Measurements from ENCODE around the gene ITIH2. TPM values are rescaled to one million over a fixed set of nuclear protein-coding genes. Genes with fewer than 3 reads are reported as not detected.

The ITIH2 gene
- total RNA-seq, 2 donors from 2014 or later, result not detected

- Histone ChIP-seq H3K4me1 (ENCODE audit: control insufficient read depth, insufficient read depth, low read length) (no peaks in the 10 kb centered on the region), H3K36me3 (ENCODE audit: control insufficient read depth, insufficient read depth, low read length) (peaks cover 86% of the 10 kb centered on the region), H3K4me3 (ENCODE audit: low read length) (no peak overlapping the region), H3K27me3 (ENCODE audit: control insufficient read depth, insufficient read depth, low read length, poor library complexity, severe bottlenecking) (no peaks in the 10 kb centered on the region), H3K9ac (ENCODE audit: extremely low read depth, low read length, poor library complexity, severe bottlenecking) (no peak overlapping the region), H3K27ac (ENCODE audit: low read depth, low read length) (no peak overlapping the region), H3K9me3 (ENCODE audit: control insufficient read depth, low read length) (peaks cover 8% of the 10 kb centered on the region)
- Mint-ChIP-seq H3K27ac (no peak overlapping the region), H3K4me1 (no peaks in the 10 kb centered on the region), H3K9me3 (no peaks in the 10 kb centered on the region), H3K36me3 (ENCODE audit: low read depth) (peaks cover 79% of the 10 kb centered on the region), H3K4me3 (no peak overlapping the region), H3K27me3 (ENCODE audit: insufficient read depth) (no peaks in the 10 kb centered on the region)
- DNase-seq, result peak; percentile 55
- 92 to 100% methylated on average over 2 to 6 of the region's 7 CpGs for WGBS, 2 experiments (ENCODE audit: insufficient coverage in 1 of 2, insufficient read length in 1 of 2)
- peak; percentile 71 for TF ChIP-seq CTCF (conservative IDR thresholded peaks at IDR 0.05)
These were observed 53.4 kb downstream of the ITIH2 start for GRCh38 chr10:7756360-7756992.

DNA sequence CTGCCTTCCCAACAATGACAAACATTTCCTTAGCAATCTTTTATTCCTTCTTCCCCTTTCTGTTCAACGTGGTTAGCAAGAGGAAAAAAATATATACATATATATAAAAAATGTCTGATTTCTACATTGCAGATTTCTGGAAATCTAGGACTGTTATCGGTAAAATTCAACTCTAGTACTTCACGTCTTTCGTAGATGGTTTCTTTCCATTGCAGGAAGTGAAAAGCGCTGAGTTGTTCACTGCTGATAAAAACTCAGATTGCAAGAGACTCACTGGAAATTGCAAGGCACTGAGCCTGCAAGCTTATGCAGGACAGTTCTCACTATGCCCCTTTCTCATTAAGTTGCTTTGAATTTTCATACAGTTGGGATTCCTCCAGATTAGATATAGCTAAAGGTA is 60.8 kb downstream of the ITIH2 start:
- H3K4me1 Mint-ChIP-seq, result no peaks in the 10 kb centered on the region
- Histone ChIP-seq H3K27me3 (ENCODE audit: control insufficient read depth, insufficient read depth, low read length, poor library complexity, severe bottlenecking) (no peaks in the 10 kb centered on the region), H3K9me3 (ENCODE audit: control insufficient read depth, low read length) (no peaks in the 10 kb centered on the region), H3K4me3 (ENCODE audit: low read length) (no peak overlapping the region), H3K4me1 (ENCODE audit: control insufficient read depth, insufficient read depth, low read length) (no peaks in the 10 kb centered on the region), H3K27ac (ENCODE audit: low read depth, low read length) (no peak overlapping the region), H3K36me3 (ENCODE audit: control insufficient read depth, insufficient read depth, low read length) (peaks cover 73% of the 10 kb centered on the region), H3K9ac (ENCODE audit: extremely low read depth, low read length, poor library complexity, severe bottlenecking) (no peak overlapping the region)
- H3K4me3 Mint-ChIP-seq, result no peak overlapping the region
- no peaks in the 10 kb centered on the region for H3K27me3 Mint-ChIP-seq (ENCODE audit: insufficient read depth)
- no peak for TF ChIP-seq CTCF (conservative IDR thresholded peaks at IDR 0.05)
- WGBS, 2 experiments (ENCODE audit: insufficient coverage in 1 of 2, insufficient read length in 1 of 2), result 94 to 97% methylated on average over 4 of the region's 5 CpGs
- H3K9me3 Mint-ChIP-seq, result no peaks in the 10 kb centered on the region
- no peak overlapping the region for H3K27ac Mint-ChIP-seq
- DNase-seq, result no peak
- H3K36me3 Mint-ChIP-seq (ENCODE audit: low read depth), result peaks cover 63% of the 10 kb centered on the region

GRCh38 chr10:7766241-7766640 is 63.1 kb downstream of the ITIH2 start:
- Mint-ChIP-seq H3K9me3 (no peaks in the 10 kb centered on the region), H3K4me1 (no peaks in the 10 kb centered on the region), H3K27me3 (ENCODE audit: insufficient read depth) (no peaks in the 10 kb centered on the region), H3K27ac (no peak overlapping the region), H3K4me3 (no peak overlapping the region), H3K36me3 (ENCODE audit: low read depth) (peaks cover 61% of the 10 kb centered on the region)
- no peak for DNase-seq
- Histone ChIP-seq H3K4me1 (ENCODE audit: control insufficient read depth, insufficient read depth, low read length) (no peaks in the 10 kb centered on the region), H3K36me3 (ENCODE audit: control insufficient read depth, insufficient read depth, low read length) (peaks cover 71% of the 10 kb centered on the region), H3K4me3 (ENCODE audit: low read length) (no peak overlapping the region), H3K9me3 (ENCODE audit: control insufficient read depth, low read length) (no peaks in the 10 kb centered on the region), H3K27me3 (ENCODE audit: control insufficient read depth, insufficient read depth, low read length, poor library complexity, severe bottlenecking) (no peaks in the 10 kb centered on the region), H3K9ac (ENCODE audit: extremely low read depth, low read length, poor library complexity, severe bottlenecking) (no peak overlapping the region), H3K27ac (ENCODE audit: low read depth, low read length) (no peak overlapping the region)
- no peak for TF ChIP-seq CTCF (conservative IDR thresholded peaks at IDR 0.05)
- WGBS, 2 experiments (ENCODE audit: insufficient coverage in 1 of 2, insufficient read length in 1 of 2), result 92 to 100% methylated on average over 2 to 3 of the region's 3 CpGs
